Measurements from ENCODE around the gene QRFP. TPM values are rescaled to one million over a fixed set of nuclear protein-coding genes. Genes with fewer than 3 reads are reported as not detected.

QRFP gene
- total RNA-seq, 4 donors from 2014 or later, result not detected

DNA sequence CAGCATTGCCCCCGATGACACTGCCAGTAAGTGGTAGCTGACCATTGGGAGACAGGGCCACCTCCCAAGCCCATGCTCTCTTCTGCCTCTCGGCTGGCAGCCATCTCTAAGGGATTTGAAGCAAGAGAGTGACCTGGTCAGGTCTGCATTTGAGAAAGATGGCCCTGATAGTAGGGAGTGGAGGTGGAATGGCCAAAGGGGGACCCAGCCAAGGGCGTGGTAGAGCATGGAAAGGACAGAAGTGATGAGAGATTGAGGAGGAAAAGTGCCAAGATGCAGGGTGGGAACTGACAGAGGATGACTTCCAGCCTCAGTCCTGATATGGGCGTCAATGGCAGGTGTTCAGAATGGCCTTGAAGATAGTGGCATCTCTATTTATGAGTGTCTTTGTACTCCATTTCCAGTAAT lies 52.6 kb downstream of the QRFP start:
- Histone ChIP-seq H3K36me3 (no peaks in the 10 kb centered on the region), H3K4me3 (no peak overlapping the region), H3K27me3 (no peaks in the 10 kb centered on the region), H3K27ac (peak overlapping the region; percentile 96 to 98), H3K4me1 (peaks cover 21 to 29% of the 10 kb centered on the region in 2 donors), H3K9me3 (no peaks in the 10 kb centered on the region)
- no peak for TF ChIP-seq POLR2A (IDR thresholded peaks at IDR 0.05)
- TF ChIP-seq, protein P1, sequence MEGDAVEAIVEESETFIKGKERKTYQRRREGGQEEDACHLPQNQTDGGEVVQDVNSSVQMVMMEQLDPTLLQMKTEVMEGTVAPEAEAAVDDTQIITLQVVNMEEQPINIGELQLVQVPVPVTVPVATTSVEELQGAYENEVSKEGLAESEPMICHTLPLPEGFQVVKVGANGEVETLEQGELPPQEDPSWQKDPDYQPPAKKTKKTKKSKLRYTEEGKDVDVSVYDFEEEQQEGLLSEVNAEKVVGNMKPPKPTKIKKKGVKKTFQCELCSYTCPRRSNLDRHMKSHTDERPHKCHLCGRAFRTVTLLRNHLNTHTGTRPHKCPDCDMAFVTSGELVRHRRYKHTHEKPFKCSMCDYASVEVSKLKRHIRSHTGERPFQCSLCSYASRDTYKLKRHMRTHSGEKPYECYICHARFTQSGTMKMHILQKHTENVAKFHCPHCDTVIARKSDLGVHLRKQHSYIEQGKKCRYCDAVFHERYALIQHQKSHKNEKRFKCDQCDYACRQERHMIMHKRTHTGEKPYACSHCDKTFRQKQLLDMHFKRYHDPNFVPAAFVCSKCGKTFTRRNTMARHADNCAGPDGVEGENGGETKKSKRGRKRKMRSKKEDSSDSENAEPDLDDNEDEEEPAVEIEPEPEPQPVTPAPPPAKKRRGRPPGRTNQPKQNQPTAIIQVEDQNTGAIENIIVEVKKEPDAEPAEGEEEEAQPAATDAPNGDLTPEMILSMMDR (IDR thresholded peaks at IDR 0.05), result no peak
- intact Hi-C loops (cut with DNase I; ENCODE audit: low total_unique reads), result no loop called here
- no peak for DNase-seq

DNA sequence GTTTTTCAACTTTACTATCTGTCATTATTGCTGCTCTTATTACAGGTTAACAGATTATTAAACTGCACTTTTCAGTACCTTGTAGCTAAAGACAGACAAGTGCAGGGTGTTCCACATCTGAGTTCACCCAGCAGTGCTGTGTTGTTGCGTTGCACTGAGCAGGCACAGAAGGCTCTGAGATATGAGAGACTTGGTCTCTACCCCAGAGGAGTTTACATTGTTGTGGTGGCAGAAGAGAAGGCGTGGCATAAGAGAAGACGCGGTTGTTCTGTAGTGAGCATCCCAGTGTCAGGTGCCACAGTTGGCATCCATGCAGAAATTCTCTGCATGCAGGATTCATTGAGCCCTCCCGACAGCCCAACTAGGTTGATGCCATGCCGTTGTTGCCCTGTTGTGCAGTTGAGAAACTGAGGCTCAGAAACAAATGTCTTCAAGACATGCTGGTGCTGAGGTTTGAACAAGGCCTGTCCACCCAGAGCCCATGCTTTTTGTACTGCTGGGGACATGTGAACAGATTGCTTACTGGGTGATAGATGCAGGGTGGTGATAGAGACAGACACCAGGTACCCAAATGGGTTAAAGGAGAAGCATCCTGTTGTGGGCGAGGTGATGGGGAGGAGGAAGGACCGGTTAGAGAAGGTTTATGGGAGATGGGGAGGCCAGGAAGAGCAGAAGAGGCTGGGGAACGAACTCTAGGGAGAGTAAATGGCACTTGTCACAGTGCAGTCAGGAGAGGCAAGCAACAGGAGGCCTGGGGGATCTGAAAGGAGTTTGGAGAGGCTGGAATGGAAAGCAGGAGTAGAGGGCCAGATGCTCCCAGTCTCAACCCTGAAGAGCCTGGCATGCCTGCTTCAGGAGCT lies 53.3 kb downstream of the QRFP start:
- peak overlapping the region; percentile 96 to 98 for H3K27ac ChIP-seq
- peaks cover 17 to 22% of the 10 kb centered on the region in 2 donors for H3K4me1 ChIP-seq
- H3K36me3 ChIP-seq, result no peaks in the 10 kb centered on the region
- H3K9me3 ChIP-seq, result no peaks in the 10 kb centered on the region
- no peaks in the 10 kb centered on the region for H3K27me3 ChIP-seq
- no peak overlapping the region for H3K4me3 ChIP-seq
- DNase-seq, result no peak
- TF ChIP-seq POLR2A (IDR thresholded peaks at IDR 0.05), result no peak
- TF ChIP-seq, protein P1 (IDR thresholded peaks at IDR 0.05), result no peak
- intact Hi-C loops (cut with DNase I; ENCODE audit: low total_unique reads), result no loop called here

Other genes with a start within 250 kb of the QRFP start
- gene PRDM12, start 232.2 kb downstream of the QRFP start, total RNA-seq, result not detected
- 10 to 100 TPM in 2 of 4 donors, 1 to 10 TPM in 2; 2.4 to 59.3 (median 25.5) TPM for gene EXOSC2, start 203.0 kb downstream of the QRFP start, total RNA-seq
- 100 to 1,000 TPM in 1 of 4 donors, 10 to 100 TPM in 3; 22.5 to 117 (median 57.8) TPM for gene ABL1, start 61.6 kb downstream of the QRFP start, total RNA-seq
- under 1 TPM in 1 of 4 donors, not detected in 3; 0.29 TPM for gene FIBCD1, start 42.4 kb upstream of the QRFP start, total RNA-seq
- gene LAMC3, start 112.4 kb upstream of the QRFP start, total RNA-seq, result 10 to 100 TPM in 1 of 4 donors, 1 to 10 TPM in 3; 2.6 to 58.5 (median 3.6) TPM
- 10 to 100 TPM in 3 of 4 donors, 1 to 10 TPM in 1; 4.9 to 27.3 (median 16.8) TPM for gene AIF1L, start 199.7 kb upstream of the QRFP start, total RNA-seq
- 10 to 100 TPM; 13.2 to 75.8 (median 49.0) TPM for gene NUP214, start 228.8 kb upstream of the QRFP start, total RNA-seq